Liver (tissue), 9 donors: ENCODE data around the gene CPNE4. TPM values are rescaled to one million over a fixed set of nuclear protein-coding genes. Genes with fewer than 3 reads are reported as not detected.

Experiments
- DNase-seq: peaks from one replicate; pipeline ENCODE4 v3.0.0-alpha.2; 2017; ENCODE audit warnings: low spot score
- H3K27ac ChIP-seq, 2 donors: one replicate each; pipeline ENCODE4 v1.7.0; 2013; ENCODE audit warnings: inconsistent platforms in 2 of 2, low read length in 2 of 2, control low read depth in 1 of 2, low read depth in 1 of 2, mild to moderate bottlenecking in 1 of 2
- H3K27me3 ChIP-seq, 4 donors: one replicate each; pipeline versions ENCODE4 v1.6.1 to v1.7.0; 2013; ENCODE audit warnings: low read length in 3 of 4, inconsistent platforms in 1 of 4, mild to moderate bottlenecking in 1 of 4, moderate library complexity in 1 of 4; ENCODE audit not compliant: control insufficient read depth in 4 of 4, insufficient read depth in 4 of 4
- H3K36me3 ChIP-seq, 4 donors: one replicate each; pipeline versions ENCODE4 v1.6.1 to v1.7.0; 2013; ENCODE audit warnings: low read length in 3 of 4, mild to moderate bottlenecking in 3 of 4, low read depth in 1 of 4, moderate library complexity in 1 of 4; ENCODE audit not compliant: control insufficient read depth in 4 of 4, insufficient read depth in 3 of 4
- H3K4me1 ChIP-seq, 4 donors: one replicate each; pipeline versions ENCODE4 v1.6.1 to v1.7.0; 2013; ENCODE audit warnings: low read length in 3 of 4, mild to moderate bottlenecking in 3 of 4, moderate library complexity in 1 of 4; ENCODE audit not compliant: control insufficient read depth in 4 of 4, insufficient read depth in 4 of 4
- H3K4me3 ChIP-seq, 3 donors: one replicate each; pipeline versions ENCODE4 v1.6.1 to v1.7.0; 2013; ENCODE audit warnings: low read length in 3 of 3, control low read depth in 1 of 3, low read depth in 1 of 3, mild to moderate bottlenecking in 1 of 3
- H3K9ac ChIP-seq, 2 donors: one replicate each; pipeline ENCODE4 v1.7.0; 2013; ENCODE audit warnings: low read length in 2 of 2, mild to moderate bottlenecking in 2 of 2, moderate library complexity in 2 of 2, control low read depth in 1 of 2, low read depth in 1 of 2
- H3K9me3 ChIP-seq, 4 donors: one replicate each; pipeline versions ENCODE4 v1.6.1 to v1.7.0; 2013; ENCODE audit warnings: low read length in 3 of 4; ENCODE audit not compliant: control insufficient read depth in 4 of 4
- ATF3 ChIP-seq: IDR thresholded peaks from 2 replicates; pipeline ENCODE4 v1.6.1; 2016; ENCODE audit warnings: antibody characterized with exemption
- CTCF ChIP-seq: fragments of 150-350 bp; IDR thresholded peaks from 2 replicates; pipeline ENCODE4 v1.5.1; 2017; ENCODE audit warnings: improper control_type of control experiment, low read depth, low read length; ENCODE audit not compliant: missing input control
- EGR1 ChIP-seq, 2 donors: IDR thresholded peaks; 2 replicates each; pipeline ENCODE4 v1.6.1; 2016 to 2018; ENCODE audit warnings: antibody characterized with exemption in 2 of 2, low read depth in 2 of 2
- FOXA1 ChIP-seq: IDR thresholded peaks from 2 replicates; pipeline ENCODE4 v1.6.1; 2016; ENCODE audit warnings: antibody characterized with exemption
- FOXA2 ChIP-seq: IDR thresholded peaks from 2 replicates; pipeline ENCODE4 v1.6.1; 2016; ENCODE audit warnings: antibody characterized with exemption
- GABPA ChIP-seq, 2 donors: IDR thresholded peaks in 1 of 2; conservative IDR thresholded peaks in 1 of 2; 2 replicates each; pipeline ENCODE4 v1.6.1; 2016; ENCODE audit warnings: antibody characterized with exemption in 2 of 2, mild to moderate bottlenecking in 1 of 2, moderate library complexity in 1 of 2
- HNF4A ChIP-seq, 2 donors: conservative IDR thresholded peaks; 2 replicates each; pipeline ENCODE4 v1.6.1; 2016; ENCODE audit warnings: antibody characterized with exemption in 2 of 2, mild to moderate bottlenecking in 2 of 2
- HNF4G ChIP-seq: IDR thresholded peaks from 2 replicates; pipeline ENCODE4 v1.6.1; 2016; ENCODE audit warnings: antibody characterized with exemption
- JUND ChIP-seq, 2 donors: IDR thresholded peaks; 2 replicates each; pipeline ENCODE4 v1.6.1; 2016; ENCODE audit warnings: antibody characterized with exemption in 2 of 2
- MAX ChIP-seq: IDR thresholded peaks from 2 replicates; pipeline ENCODE4 v1.6.1; 2016; ENCODE audit warnings: antibody characterized with exemption
- NR2F2 ChIP-seq: IDR thresholded peaks from 2 replicates; pipeline ENCODE4 v1.6.1; 2016; ENCODE audit warnings: antibody characterized with exemption
- RAD21 ChIP-seq, 2 donors: IDR thresholded peaks; 2 replicates each; pipeline ENCODE4 v1.6.1; 2016; ENCODE audit warnings: antibody characterized with exemption in 2 of 2, mild to moderate bottlenecking in 2 of 2
- REST ChIP-seq: IDR thresholded peaks from 2 replicates; pipeline ENCODE4 v1.6.1; 2016; ENCODE audit warnings: antibody characterized with exemption, mild to moderate bottlenecking
- RXRA ChIP-seq, 2 donors: IDR thresholded peaks; 2 replicates each; pipeline ENCODE4 v1.6.1; 2017 to 2018; ENCODE audit warnings: antibody characterized with exemption in 2 of 2, mild to moderate bottlenecking in 1 of 2
- SP1 ChIP-seq: IDR thresholded peaks from 2 replicates; pipeline ENCODE4 v1.6.1; 2018; ENCODE audit warnings: antibody characterized with exemption, mild to moderate bottlenecking
- TAF1 ChIP-seq: conservative IDR thresholded peaks from 2 replicates; pipeline ENCODE4 v1.6.1; 2016; ENCODE audit warnings: antibody characterized with exemption, mild to moderate bottlenecking
- YY1 ChIP-seq: IDR thresholded peaks from 2 replicates; pipeline ENCODE4 v1.6.1; 2016; ENCODE audit warnings: antibody characterized with exemption, mild to moderate bottlenecking
- ZBTB33 ChIP-seq: IDR thresholded peaks from 2 replicates; pipeline ENCODE4 v1.6.1; 2016; ENCODE audit warnings: antibody characterized with exemption
- WGBS: extraction: QIAGEN DNeasy Blood & Tissue Kit; methylation state at CpG from one replicate; pipeline ENCODE4 v1.1.7; 2013; 5-methylcytosine and 5-hydroxymethylcytosine counted together
- polyA plus RNA-seq, 2 donors: library from polyadenylated mRNA; stranded (reverse) in 1 of 2; unstranded in 1 of 2; fragments of 200-250 nt in 1 of 2; fragments of >200 nt in 1 of 2; fragmentation: Nextera tagmentation in 1 of 2; extraction: Ambion mirVana in 1 of 2; gene quantifications; one replicate each; pipeline versions ENCODE4 v1.2.1 to v1.2.3, GENCODE V29; 2013 to 2015
- total RNA-seq, 2 donors: library from RNA; depleted of rRNA; stranded (reverse); fragments of >200 nt; gene quantifications; one replicate each; pipeline ENCODE4 v1.2.3, GENCODE V29; 2014
- donor health status: healthy.
- donor health status: healthy.
- donor health status: healthy.
- donor health status: healthy.
- donor health status: healthy.

CPNE4 gene
- total and polyA plus RNA-seq, 4 donors = under 0.01 to 0.03 TPM; not detected in 2

- Histone ChIP-seq H3K36me3 (no peaks in the 10 kb centered on the region), H3K9me3 (no peaks in the 10 kb centered on the region), H3K27ac (no peak overlapping the region), H3K9ac (no peak overlapping the region), H3K27me3 (no peaks in the 10 kb centered on the region), H3K4me1 (no peaks in the 10 kb centered on the region), H3K4me3 (no peak overlapping the region)
- DNase-seq = no peak
- 81% methylated on average over 4 of the region's 4 CpGs for WGBS
- TF ChIP-seq JUND (IDR thresholded peaks at IDR 0.05) = no peak
- TF ChIP-seq SP1 = no peak
- TF ChIP-seq ATF3 = no peak
- TF ChIP-seq ZBTB33 = no peak
- TF ChIP-seq GABPA (IDR thresholded peaks at IDR 0.05 in 1 of 2, conservative IDR thresholded peaks at IDR 0.05 in 1 of 2) = no peak
- no peak for TF ChIP-seq YY1
- TF ChIP-seq NR2F2 = no peak
- no peak for TF ChIP-seq HNF4G
- TF ChIP-seq EGR1 (IDR thresholded peaks at IDR 0.05; ENCODE audit: low read depth in 2 of 2) = no peak
- TF ChIP-seq CTCF = no peak
- no peak for TF ChIP-seq FOXA2
- TF ChIP-seq TAF1 = no peak
Measured at GRCh38 chr3:131903988-131904415, 130.8 kb downstream of the CPNE4 start.

GRCh38 chr3:131901686-131902085 is 133.1 kb downstream of the CPNE4 start:
- no peak for DNase-seq
- Histone ChIP-seq H3K9me3 (no peaks in the 10 kb centered on the region), H3K27me3 (no peaks in the 10 kb centered on the region), H3K9ac (no peak overlapping the region), H3K4me1 (no peaks in the 10 kb centered on the region), H3K4me3 (no peak overlapping the region), H3K27ac (no peak overlapping the region), H3K36me3 (no peaks in the 10 kb centered on the region)
- TF ChIP-seq REST = no peak
- no peak for TF ChIP-seq RXRA (IDR thresholded peaks at IDR 0.05)
- no peak for TF ChIP-seq ATF3
- TF ChIP-seq EGR1 (IDR thresholded peaks at IDR 0.05; ENCODE audit: low read depth in 2 of 2) = no peak
- no peak for TF ChIP-seq RAD21 (IDR thresholded peaks at IDR 0.05)
- no peak for TF ChIP-seq CTCF
- no peak for TF ChIP-seq TAF1
- no peak for TF ChIP-seq HNF4G
- TF ChIP-seq FOXA1 = no peak
- TF ChIP-seq ZBTB33 = no peak
- no peak for TF ChIP-seq GABPA (IDR thresholded peaks at IDR 0.05 in 1 of 2, conservative IDR thresholded peaks at IDR 0.05 in 1 of 2)
- TF ChIP-seq MAX = no peak
- TF ChIP-seq FOXA2 = no peak
- TF ChIP-seq HNF4A (conservative IDR thresholded peaks at IDR 0.05) = no peak
- TF ChIP-seq JUND (IDR thresholded peaks at IDR 0.05) = no peak
- TF ChIP-seq SP1 = no peak
- 85% methylated on average over 1 of the region's 1 CpG for WGBS
